ENCODE results near the gene HLA-DQB2. TPM values are rescaled to one million over a fixed set of nuclear protein-coding genes. Genes with fewer than 3 reads are reported as not detected.

The HLA-DQB2 gene
- total and polyA plus RNA-seq, 9 donors, result 0.33 to 3.7 (median 1.9) TPM; not detected in 3

- H3K4me3 ChIP-seq, result no peak overlapping the region
- no peak for DNase-seq
- no peaks in the 10 kb centered on the region for H3K9me3 ChIP-seq
- H3K27me3 ChIP-seq, result no peaks in the 10 kb centered on the region
- H3K4me1 ChIP-seq (ENCODE audit: insufficient read depth), result no peaks in the 10 kb centered on the region
- TF ChIP-seq, protein P1, sequence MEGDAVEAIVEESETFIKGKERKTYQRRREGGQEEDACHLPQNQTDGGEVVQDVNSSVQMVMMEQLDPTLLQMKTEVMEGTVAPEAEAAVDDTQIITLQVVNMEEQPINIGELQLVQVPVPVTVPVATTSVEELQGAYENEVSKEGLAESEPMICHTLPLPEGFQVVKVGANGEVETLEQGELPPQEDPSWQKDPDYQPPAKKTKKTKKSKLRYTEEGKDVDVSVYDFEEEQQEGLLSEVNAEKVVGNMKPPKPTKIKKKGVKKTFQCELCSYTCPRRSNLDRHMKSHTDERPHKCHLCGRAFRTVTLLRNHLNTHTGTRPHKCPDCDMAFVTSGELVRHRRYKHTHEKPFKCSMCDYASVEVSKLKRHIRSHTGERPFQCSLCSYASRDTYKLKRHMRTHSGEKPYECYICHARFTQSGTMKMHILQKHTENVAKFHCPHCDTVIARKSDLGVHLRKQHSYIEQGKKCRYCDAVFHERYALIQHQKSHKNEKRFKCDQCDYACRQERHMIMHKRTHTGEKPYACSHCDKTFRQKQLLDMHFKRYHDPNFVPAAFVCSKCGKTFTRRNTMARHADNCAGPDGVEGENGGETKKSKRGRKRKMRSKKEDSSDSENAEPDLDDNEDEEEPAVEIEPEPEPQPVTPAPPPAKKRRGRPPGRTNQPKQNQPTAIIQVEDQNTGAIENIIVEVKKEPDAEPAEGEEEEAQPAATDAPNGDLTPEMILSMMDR (IDR thresholded peaks at IDR 0.05), result no peak
- TF ChIP-seq EP300 (IDR thresholded peaks at IDR 0.05) (no peak), POLR2A (IDR thresholded peaks at IDR 0.05) (no peak)
- 61 to 69% (median 65%) methylated on average over 3 of the region's 3 CpGs for WGBS, 3 donors
- intact Hi-C loops (cut with DNase I), result no loop called here
- H3K36me3 ChIP-seq, result no peaks in the 10 kb centered on the region
- no peak overlapping the region for H3K27ac ChIP-seq
Observed at GRCh38 chr6:32718879-32719278, 44.5 kb downstream of the HLA-DQB2 start.

- 69 to 96% (median 88%) methylated on average over 3 of the region's 3 CpGs for WGBS, 3 donors
- no peak for TF ChIP-seq POLR2A (IDR thresholded peaks at IDR 0.05)
- TF ChIP-seq, protein P1 (IDR thresholded peaks at IDR 0.05), result no peak
- no peak for TF ChIP-seq EP300 (IDR thresholded peaks at IDR 0.05)
- no peaks in the 10 kb centered on the region for H3K9me3 ChIP-seq
- H3K36me3 ChIP-seq, result no peaks in the 10 kb centered on the region
- H3K27me3 ChIP-seq, result no peaks in the 10 kb centered on the region
- intact Hi-C loops (cut with DNase I), result no loop called here
- H3K4me1 ChIP-seq (ENCODE audit: insufficient read depth), result no peaks in the 10 kb centered on the region
- no peak overlapping the region for H3K27ac ChIP-seq
- no peak for DNase-seq
- H3K4me3 ChIP-seq, result no peak overlapping the region
Observed at GRCh38 chr6:32716396-32716795, 46.9 kb downstream of the HLA-DQB2 start.

- no peaks in the 10 kb centered on the region for H3K4me1 ChIP-seq (ENCODE audit: insufficient read depth)
- DNase-seq, result no peak
- no peaks in the 10 kb centered on the region for H3K9me3 ChIP-seq
- no peak for TF ChIP-seq POLR2A (IDR thresholded peaks at IDR 0.05)
- TF ChIP-seq EP300 (IDR thresholded peaks at IDR 0.05), result no peak
- TF ChIP-seq, protein P1 (IDR thresholded peaks at IDR 0.05), result no peak
- H3K27ac ChIP-seq, result no peak overlapping the region
- no peak overlapping the region for H3K4me3 ChIP-seq
- no peaks in the 10 kb centered on the region for H3K27me3 ChIP-seq
- no peaks in the 10 kb centered on the region for H3K36me3 ChIP-seq
- intact Hi-C loops (cut with DNase I), result no loop called here
Observed at GRCh38 chr6:32713241-32713640, 50.1 kb downstream of the HLA-DQB2 start.

DNA sequence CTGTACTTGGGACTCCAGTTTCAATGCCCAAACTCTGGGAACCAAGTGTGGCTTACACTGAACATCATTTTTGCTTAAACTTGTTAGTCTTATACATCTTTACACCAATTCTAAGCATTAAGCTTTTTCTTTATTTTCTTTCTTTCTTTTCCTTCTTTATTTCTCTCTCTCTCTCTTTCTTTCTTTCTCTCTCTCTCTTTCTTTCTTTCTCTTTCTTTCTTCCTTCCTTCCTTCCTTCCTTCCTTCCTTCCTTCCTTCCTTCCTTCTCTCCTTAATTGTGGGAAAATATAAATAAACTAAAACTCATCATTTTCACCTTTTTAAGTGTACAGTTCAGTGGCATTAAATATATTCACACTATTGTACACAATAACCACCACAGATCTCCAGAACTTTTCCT is 53.7 kb downstream of the HLA-DQB2 start:
- H3K4me3 ChIP-seq, result no peak overlapping the region
- TF ChIP-seq EP300 (IDR thresholded peaks at IDR 0.05) (no peak), POLR2A (IDR thresholded peaks at IDR 0.05) (no peak)
- TF ChIP-seq, protein P1 (IDR thresholded peaks at IDR 0.05), result no peak
- H3K27ac ChIP-seq, result no peak overlapping the region
- no peaks in the 10 kb centered on the region for H3K4me1 ChIP-seq (ENCODE audit: insufficient read depth)
- DNase-seq, result no peak
- intact Hi-C loops (cut with DNase I), result loop anchor here in 2 of 4 donors (10.0 kb wide), 2 partner anchors 275 to 295 kb away; partner anchors contain the start of gene HLA-DRA (in 1 of the 2)
- no peaks in the 10 kb centered on the region for H3K9me3 ChIP-seq
- no peaks in the 10 kb centered on the region for H3K27me3 ChIP-seq
- H3K36me3 ChIP-seq, result no peaks in the 10 kb centered on the region

Small RNA genes lying within 50 kb of the gene (microRNA-seq; reads per million reads assigned to microRNA genes)
- 0 reads per million in 3 donors for gene MIR3135B

Small RNA genes lying within 50 kb of the gene (small RNA-seq; reads per million reads assigned to genes)
- not detected for gene MIR3135B

Other genes starting within 250 kb of the HLA-DQB2 start
- 100 to 1,000 TPM in 1 of 7 donors, 10 to 100 TPM in 4, under 1 TPM in 2; 0.72 to 113 (median 16.5) TPM for gene HLA-DRB5, start 233.2 kb downstream of the HLA-DQB2 start, total RNA-seq
- 10 to 100 TPM in 1 of 2 donors, under 1 TPM in 1; 0.41 to 61.4 TPM for gene HLA-DRB5, start 233.2 kb downstream of the HLA-DQB2 start, polyA plus RNA-seq
- gene HLA-DRB1, start 173.7 kb downstream of the HLA-DQB2 start, total RNA-seq, result 100 to 1,000 TPM in 2 of 7 donors, 10 to 100 TPM in 5; 16.4 to 136 (median 62.1) TPM
- gene HLA-DRB1, start 173.7 kb downstream of the HLA-DQB2 start, polyA plus RNA-seq, result 10 to 100 TPM; 47.9 to 95.9 TPM
- 10 to 100 TPM in 4 of 7 donors, 1 to 10 TPM in 2, under 1 TPM in 1; 0.72 to 20.9 (median 10.1) TPM for gene HLA-DQA1, start 126.1 kb downstream of the HLA-DQB2 start, total RNA-seq
- gene HLA-DQA1, start 126.1 kb downstream of the HLA-DQB2 start, polyA plus RNA-seq, result 10 to 100 TPM; 10.8 to 44.8 TPM
- 10 to 100 TPM in 3 of 7 donors, 1 to 10 TPM in 3, under 1 TPM in 1; 0.36 to 22.2 (median 7.7) TPM for gene HLA-DQB1, start 96.9 kb downstream of the HLA-DQB2 start, total RNA-seq
- 10 to 100 TPM in 1 of 2 donors, 1 to 10 TPM in 1; 2.5 to 28.5 TPM for gene HLA-DQB1, start 96.9 kb downstream of the HLA-DQB2 start, polyA plus RNA-seq
- gene HLA-DQA2, start 22.1 kb downstream of the HLA-DQB2 start, total RNA-seq, result 1 to 10 TPM in 2 of 7 donors, under 1 TPM in 2, not detected in 3; 0.66 to 4.4 (median 1.2) TPM
- 10 to 100 TPM in 1 of 2 donors, not detected in 1; 29.3 TPM for gene HLA-DQA2, start 22.1 kb downstream of the HLA-DQB2 start, polyA plus RNA-seq
- gene HLA-DOB, start 53.5 kb upstream of the HLA-DQB2 start, total RNA-seq, result 1 to 10 TPM in 2 of 7 donors, under 1 TPM in 4, not detected in 1; 0.28 to 4.6 (median 0.73) TPM
- 1 to 10 TPM in 1 of 2 donors, under 1 TPM in 1; 0.24 to 1.6 TPM for gene HLA-DOB, start 53.5 kb upstream of the HLA-DQB2 start, polyA plus RNA-seq
- gene TAP2, start 75.2 kb upstream of the HLA-DQB2 start, total RNA-seq, result 10 to 100 TPM in 6 of 7 donors, 1 to 10 TPM in 1; 8.9 to 23.8 (median 18.6) TPM
- 10 to 100 TPM; 13.9 to 16.5 TPM for gene TAP2, start 75.2 kb upstream of the HLA-DQB2 start, polyA plus RNA-seq
- gene PSMB8, start 80.5 kb upstream of the HLA-DQB2 start, total RNA-seq, result 10 to 100 TPM; 28.9 to 44.8 (median 36.0) TPM
- 100 to 1,000 TPM in 1 of 2 donors, 10 to 100 TPM in 1; 62.2 to 103 TPM for gene PSMB8, start 80.5 kb upstream of the HLA-DQB2 start, polyA plus RNA-seq
- gene TAP1, start 90.2 kb upstream of the HLA-DQB2 start, total RNA-seq, result 10 to 100 TPM; 17.7 to 30.7 (median 23.3) TPM
- 10 to 100 TPM; 22.7 to 48.4 TPM for gene TAP1, start 90.2 kb upstream of the HLA-DQB2 start, polyA plus RNA-seq
- 10 to 100 TPM in 6 of 7 donors, 1 to 10 TPM in 1; 9.5 to 28.3 (median 20.4) TPM for gene PSMB9, start 90.7 kb upstream of the HLA-DQB2 start, total RNA-seq
- gene PSMB9, start 90.7 kb upstream of the HLA-DQB2 start, polyA plus RNA-seq, result 10 to 100 TPM; 23.6 to 30.7 TPM
- 10 to 100 TPM in 6 of 7 donors, 1 to 10 TPM in 1; 4.3 to 39.1 (median 12.0) TPM for gene HLA-DMB, start 177.5 kb upstream of the HLA-DQB2 start, total RNA-seq
- 10 to 100 TPM; 11.0 to 70.0 TPM for gene HLA-DMB, start 177.5 kb upstream of the HLA-DQB2 start, polyA plus RNA-seq
- gene HLA-DMA, start 189.6 kb upstream of the HLA-DQB2 start, total RNA-seq, result 10 to 100 TPM in 6 of 7 donors, 1 to 10 TPM in 1; 5.7 to 50.4 (median 18.5) TPM
- 100 to 1,000 TPM in 1 of 2 donors, 10 to 100 TPM in 1; 19.2 to 162 TPM for gene HLA-DMA, start 189.6 kb upstream of the HLA-DQB2 start, polyA plus RNA-seq
- gene BRD2, start 205.1 kb upstream of the HLA-DQB2 start, total RNA-seq, result 100 to 1,000 TPM; 106 to 196 (median 163) TPM
- 100 to 1,000 TPM; 128 to 301 TPM for gene BRD2, start 205.1 kb upstream of the HLA-DQB2 start, polyA plus RNA-seq
- gene HLA-DOA, start 246.1 kb upstream of the HLA-DQB2 start, total RNA-seq, result 10 to 100 TPM in 1 of 7 donors, 1 to 10 TPM in 6; 1.1 to 17.3 (median 6.4) TPM
- gene HLA-DOA, start 246.1 kb upstream of the HLA-DQB2 start, polyA plus RNA-seq, result 10 to 100 TPM in 1 of 2 donors, 1 to 10 TPM in 1; 2.5 to 25.3 TPM

All from ovary (tissue), 9 donors.